DND-41 (cell line): ENCODE measurements around the gene GRID1.

Source experiments
- ATAC-seq: fragments of 200-7000 bp; cut with Tn5 transposase; 3 replicates; pipeline ENCODE4 v1.9.1; 2021; ENCODE audit warnings: low read depth; ENCODE audit not compliant: insufficient read depth
- DNase-seq: peaks from one replicate; pipeline ENCODE4 v3.0.0-alpha.2; 2020
- H2AFZ ChIP-seq: 2 replicates; pipeline ENCODE4 v1.6.0; 2012; ENCODE audit warnings: low read depth, low read length
- H3K27ac ChIP-seq: 2 replicates; pipeline ENCODE4 v1.5.1; 2012; ENCODE audit warnings: low read length, inconsistent platforms
- H3K27me3 ChIP-seq: fragments of 200-600 bp; sonication (generic); 2 replicates; pipeline ENCODE4 v1.6.0; 2012; ENCODE audit warnings: low read length, mild to moderate bottlenecking, inconsistent platforms; ENCODE audit not compliant: insufficient read depth, poor library complexity
- H3K36me3 ChIP-seq: 2 replicates; pipeline ENCODE4 v1.5.1; 2012; ENCODE audit warnings: low read length, inconsistent platforms; ENCODE audit not compliant: insufficient read depth
- H3K4me1 ChIP-seq: 2 replicates; pipeline ENCODE4 v1.5.1; 2012; ENCODE audit warnings: mild to moderate bottlenecking, low read length; ENCODE audit not compliant: insufficient read depth
- H3K4me2 ChIP-seq: 2 replicates; pipeline ENCODE4 v1.6.0; 2012; ENCODE audit warnings: mild to moderate bottlenecking, moderate library complexity, low read length, inconsistent platforms; ENCODE audit not compliant: insufficient read depth
- H3K4me3 ChIP-seq, 2 experiments: fragments of 200-600 bp in 1 of 2; shearing (Covaris generic) in 1 of 2; 2 replicates each; pipeline ENCODE4 v1.5.1; 2012 to 2016; ENCODE audit warnings: inconsistent platforms in 2 of 2, low read length in 2 of 2, mild to moderate bottlenecking in 2 of 2, low read depth in 1 of 2, moderate library complexity in 1 of 2
- H3K79me2 ChIP-seq: 2 replicates; pipeline ENCODE4 v1.6.0; 2012; ENCODE audit warnings: low read length, inconsistent platforms; ENCODE audit not compliant: insufficient read depth
- H3K9ac ChIP-seq: 2 replicates; pipeline ENCODE4 v1.6.0; 2012; ENCODE audit warnings: low read depth, mild to moderate bottlenecking, inconsistent platforms, low read length, moderate library complexity
- H3K9me3 ChIP-seq: 2 replicates; pipeline ENCODE4 v1.5.1; 2012; ENCODE audit warnings: low read length, moderate library complexity, mild to moderate bottlenecking, inconsistent platforms; ENCODE audit not compliant: insufficient read depth, severe bottlenecking
- H4K20me1 ChIP-seq: 2 replicates; pipeline ENCODE4 v1.6.0; 2012; ENCODE audit warnings: low read length; ENCODE audit not compliant: insufficient read depth
- CTCF ChIP-seq: IDR thresholded peaks from 2 replicates; pipeline ENCODE4 v1.5.1; 2012; ENCODE audit warnings: borderline replicate concordance, low read length, moderate library complexity, mild to moderate bottlenecking; ENCODE audit not compliant: poor library complexity, severe bottlenecking; ENCODE audit errors: extremely low read depth
- EZH2 ChIP-seq: IDR thresholded peaks from 3 replicates; pipeline ENCODE4 v1.6.1; 2012; ENCODE audit warnings: borderline replicate concordance, low read depth, mild to moderate bottlenecking, moderate library complexity, low read length, inconsistent platforms; ENCODE audit not compliant: severe bottlenecking

Gene GRID1

GRCh38 chr10:85863301-85864172 is 503.1 kb downstream of the GRID1 start:
- Histone ChIP-seq H3K4me3 (no peak overlapping the region), H2AFZ (no peak overlapping the region), H3K4me2 (no peak overlapping the region), H3K79me2 (no peaks in the 10 kb centered on the region), H4K20me1 (no peaks in the 10 kb centered on the region), H3K4me1 (no peaks in the 10 kb centered on the region), H3K27me3 (no peaks in the 10 kb centered on the region), H3K9me3 (no peaks in the 10 kb centered on the region), H3K36me3 (no peaks in the 10 kb centered on the region), H3K9ac (no peak overlapping the region), H3K27ac (no peak overlapping the region)
- DNase-seq (no peak), ATAC-seq (no peak)
- no peak for TF ChIP-seq CTCF
- TF ChIP-seq EZH2: no peak

GRCh38 chr10:85862771-85863170 is 503.8 kb downstream of the GRID1 start:
- Histone ChIP-seq H3K4me1 (no peaks in the 10 kb centered on the region), H4K20me1 (no peaks in the 10 kb centered on the region), H3K9ac (no peak overlapping the region), H3K36me3 (no peaks in the 10 kb centered on the region), H3K9me3 (no peaks in the 10 kb centered on the region), H3K27me3 (no peaks in the 10 kb centered on the region), H3K79me2 (no peaks in the 10 kb centered on the region), H3K27ac (no peak overlapping the region), H3K4me3 (no peak overlapping the region), H3K4me2 (no peak overlapping the region), H2AFZ (no peak overlapping the region)
- TF ChIP-seq EZH2: no peak
- no peak for TF ChIP-seq CTCF
- ATAC-seq: no peak
- no peak for DNase-seq

DNA sequence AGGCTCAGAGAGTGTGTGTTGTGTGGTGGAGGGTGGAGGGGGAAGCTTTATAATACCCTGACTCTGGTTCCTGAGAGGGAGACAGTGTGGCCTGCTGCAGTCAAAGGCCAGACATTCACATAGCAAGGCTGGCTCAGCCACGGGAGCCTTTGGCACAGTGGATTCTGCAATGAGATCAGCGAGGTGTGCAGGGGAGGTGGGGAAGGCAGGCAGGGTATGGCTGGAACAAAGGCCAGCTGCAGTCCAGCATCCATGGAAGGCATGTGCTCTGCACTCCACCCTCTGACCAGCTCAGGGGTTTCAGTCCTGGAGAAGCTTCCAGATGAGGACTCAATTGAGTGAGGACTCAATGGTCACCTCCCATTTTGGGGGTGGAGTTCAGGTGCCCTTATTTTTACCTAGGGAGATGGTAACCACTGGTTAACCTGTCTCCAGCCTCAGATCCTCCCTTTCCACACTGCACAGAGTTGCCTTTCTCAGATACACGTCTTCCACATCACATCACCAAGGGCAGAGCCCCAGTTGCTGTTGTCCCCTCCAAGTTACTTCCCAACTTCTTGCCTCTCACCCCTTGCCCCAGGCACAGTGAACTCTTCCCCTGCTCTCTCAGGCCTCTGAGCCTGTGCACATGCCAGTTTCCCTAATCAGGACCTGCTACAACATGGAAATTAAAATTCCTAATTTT is 504.9 kb downstream of the GRID1 start:
- Histone ChIP-seq H2AFZ (no peak overlapping the region), H4K20me1 (no peaks in the 10 kb centered on the region), H3K27ac (no peak overlapping the region), H3K4me1 (no peaks in the 10 kb centered on the region), H3K36me3 (no peaks in the 10 kb centered on the region), H3K9me3 (no peaks in the 10 kb centered on the region), H3K27me3 (no peaks in the 10 kb centered on the region), H3K79me2 (no peaks in the 10 kb centered on the region), H3K4me3 (no peak overlapping the region), H3K9ac (no peak overlapping the region), H3K4me2 (no peak overlapping the region)
- DNase-seq (no peak), ATAC-seq (no peak)
- TF ChIP-seq CTCF: no peak
- TF ChIP-seq EZH2: no peak
